ENCODE measurements around the gene KCNK7. TPM values are rescaled to one million over a fixed set of nuclear protein-coding genes. Genes with fewer than 3 reads are reported as not detected.

Gene KCNK7
- total RNA-seq, 2 experiments from 2014 or later: 0.29 to 0.31 TPM

DNA sequence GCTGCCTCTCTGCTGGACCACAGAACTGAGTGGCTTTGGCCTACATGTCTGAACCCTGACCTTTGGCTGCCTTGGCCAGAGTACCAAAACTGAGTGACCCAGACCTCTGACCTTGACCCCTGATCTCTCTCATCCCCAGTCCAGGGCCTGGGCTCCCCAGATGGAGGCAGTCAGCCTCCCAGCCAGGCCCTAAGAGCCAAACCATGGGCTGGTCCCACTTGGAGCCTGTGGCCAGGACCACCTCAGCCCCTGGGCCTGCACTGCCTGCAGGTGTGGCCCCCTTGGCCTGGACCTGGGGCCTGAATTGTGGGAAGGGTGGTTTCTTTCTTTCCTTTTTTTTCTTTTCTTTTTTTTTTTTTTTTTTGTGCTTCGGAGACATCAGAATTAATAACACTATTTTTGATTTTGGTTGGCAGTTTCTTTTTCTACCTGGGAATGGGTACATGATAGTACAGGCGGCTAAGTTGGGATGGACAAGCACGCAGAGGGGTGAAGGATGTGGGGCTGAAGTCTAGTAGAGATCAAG is 41.5 kb upstream of the KCNK7 start:
- no peak for DNase-seq
- Mint-ChIP-seq H3K27me3 (no peaks in the 10 kb centered on the region), H3K9me3 (no peaks in the 10 kb centered on the region), H3K36me3 (peaks cover 42% of the 10 kb centered on the region), H3K27ac (peak overlapping the region; percentile 82), H3K4me3 (peak overlapping the region; percentile 85), H3K4me1 (ENCODE audit: low read depth) (peaks cover 38% of the 10 kb centered on the region)
- intact Hi-C loops (cut with micrococcal nuclease): no loop called here
- ChIA-PET CTCF (interaction anchor here (0.8 to 3.6 kb wide), 5 partner anchors 11 to 181 kb away, joined by 3 to 18 read pairs (median 5); no protein-coding TSS in a partner anchor), POLR2A (interaction anchor here (1.2 kb wide), 2 partner anchors 17 to 26 kb away, joined by 4 to 5 read pairs; no protein-coding TSS in a partner anchor)

DNA sequence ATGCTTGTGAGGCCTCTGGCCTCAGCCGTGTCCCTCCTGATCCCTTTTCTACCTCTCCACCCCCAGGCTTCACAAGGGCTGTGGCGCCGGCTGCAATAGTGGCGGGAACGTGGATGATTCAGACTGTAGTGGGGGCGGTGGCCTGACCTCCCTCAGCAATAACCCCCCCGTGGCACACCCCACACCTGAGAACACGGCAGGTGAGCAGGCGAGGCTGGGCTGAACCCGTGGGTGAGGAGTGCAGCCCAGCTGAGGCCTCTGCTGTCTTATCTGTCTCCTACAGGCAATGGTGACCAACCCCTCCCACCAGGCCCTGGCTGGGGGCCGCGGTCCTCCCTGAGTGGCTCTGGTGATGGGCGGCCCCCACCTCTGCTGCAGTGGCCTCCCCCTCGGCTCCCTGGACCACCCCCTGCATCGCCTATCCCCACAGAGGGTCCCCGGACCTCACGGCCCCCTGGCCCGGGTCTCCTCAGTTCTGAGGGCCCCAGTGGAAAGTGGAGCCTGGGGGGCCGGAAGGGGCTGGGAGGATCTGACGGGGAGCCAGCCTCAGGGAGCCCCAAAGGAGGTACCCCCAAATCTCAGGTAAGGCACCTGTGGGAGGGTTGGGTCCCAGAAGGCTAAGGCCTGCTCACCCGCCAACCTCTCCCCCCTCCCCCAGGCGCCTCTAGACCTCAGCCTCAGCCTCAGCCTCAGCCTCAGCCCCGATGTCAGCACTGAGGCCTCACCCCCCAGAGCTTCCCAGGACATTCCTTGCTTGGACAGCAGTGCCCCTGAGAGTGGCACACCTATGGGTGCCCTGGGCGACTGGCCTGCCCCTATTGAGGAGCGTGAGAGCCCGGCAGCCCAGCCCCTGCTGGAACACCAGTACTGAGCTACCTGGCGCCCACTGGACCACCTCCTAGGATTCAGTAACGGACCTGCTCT is 40.8 kb upstream of the KCNK7 start:
- Mint-ChIP-seq H3K36me3 (peaks cover 35% of the 10 kb centered on the region), H3K9me3 (no peaks in the 10 kb centered on the region), H3K4me1 (ENCODE audit: low read depth) (peaks cover 31% of the 10 kb centered on the region), H3K27me3 (no peaks in the 10 kb centered on the region), H3K4me3 (peak overlapping the region; percentile 37), H3K27ac (peak overlapping the region; percentile 56)
- intact Hi-C loops (cut with micrococcal nuclease): no loop called here
- ChIA-PET CTCF (interaction anchor here (1.2 to 3.2 kb wide), 2 partner anchors 10 to 16 kb away, joined by 3 to 11 read pairs; no protein-coding TSS in a partner anchor), POLR2A (interaction anchor here (1.2 kb wide), 1 partner anchor 27 kb away, joined by 5 read pairs; no protein-coding TSS in a partner anchor)
- DNase-seq: no peak

DNA sequence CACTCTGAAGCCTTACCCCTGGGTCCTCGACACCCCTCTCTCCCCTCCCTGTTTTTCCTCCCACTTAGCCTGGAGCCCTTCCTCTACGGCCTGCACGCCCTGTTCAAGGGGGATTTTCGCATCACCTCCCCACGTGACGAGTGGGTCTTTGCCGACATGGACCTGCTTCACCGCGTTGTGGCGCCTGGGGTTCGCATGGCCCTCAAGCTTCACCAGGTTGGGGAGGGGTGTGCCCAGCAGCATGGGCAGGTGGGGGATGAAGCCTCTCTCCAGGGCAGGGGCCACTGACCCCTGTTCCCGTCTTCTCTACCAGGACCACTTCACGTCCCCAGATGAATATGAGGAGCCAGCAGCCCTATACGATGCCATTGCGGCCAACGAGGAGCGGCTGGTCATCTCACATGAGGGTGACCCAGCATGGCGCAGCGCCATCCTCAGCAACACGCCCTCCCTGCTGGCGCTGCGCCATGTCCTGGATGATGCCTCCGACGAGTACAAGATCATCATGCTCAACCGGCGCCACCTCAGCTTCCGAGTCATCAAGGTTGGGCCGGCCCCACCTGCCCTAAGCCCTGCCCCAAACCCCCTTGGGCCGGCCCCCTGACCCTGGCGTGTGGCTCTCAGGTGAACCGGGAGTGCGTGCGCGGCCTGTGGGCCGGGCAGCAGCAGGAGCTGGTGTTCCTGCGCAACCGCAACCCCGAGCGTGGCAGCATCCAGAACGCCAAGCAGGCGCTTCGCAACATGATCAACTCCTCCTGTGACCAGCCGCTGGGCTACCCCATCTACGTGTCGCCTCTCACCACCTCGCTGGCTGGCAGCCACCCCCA is 39.5 kb upstream of the KCNK7 start:
- POLR2A ChIA-PET: no interaction called here
- CTCF ChIA-PET: interaction anchor here (1.2 kb wide), 1 partner anchor 17 kb away, joined by 3 read pairs; no protein-coding TSS in a partner anchor
- H3K27me3 Mint-ChIP-seq: no peaks in the 10 kb centered on the region
- no peaks in the 10 kb centered on the region for H3K9me3 Mint-ChIP-seq
- no peak overlapping the region for H3K4me3 Mint-ChIP-seq
- DNase-seq: no peak
- H3K4me1 Mint-ChIP-seq (ENCODE audit: low read depth): peaks cover 23% of the 10 kb centered on the region
- no peak overlapping the region for H3K27ac Mint-ChIP-seq
- peaks cover 26% of the 10 kb centered on the region for H3K36me3 Mint-ChIP-seq
- intact Hi-C loops (cut with micrococcal nuclease): no loop called here

DNA sequence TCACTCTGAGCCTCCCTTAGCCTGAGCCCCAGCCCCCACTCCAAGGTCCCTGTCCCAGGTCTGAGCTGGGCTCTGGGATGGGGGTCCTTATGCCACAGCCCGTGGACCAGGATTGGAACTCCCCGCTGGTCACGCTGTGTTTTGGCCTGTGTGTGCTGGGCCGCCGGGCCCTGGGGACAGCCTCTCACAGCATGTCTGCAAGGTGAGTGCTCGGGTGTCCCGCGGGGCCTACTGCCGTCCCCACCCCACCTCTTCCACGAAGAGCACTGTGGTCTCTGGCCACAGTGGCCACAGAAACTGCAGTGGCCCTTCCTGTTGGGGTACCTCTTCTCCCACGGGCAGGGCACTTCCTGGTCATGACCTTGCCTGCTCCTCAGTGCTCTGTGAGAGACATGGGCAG is 38.8 kb upstream of the KCNK7 start:
- ChIA-PET CTCF (interaction anchor here (1.3 kb wide), 1 partner anchor 145 kb away, joined by 4 read pairs; no protein-coding TSS in a partner anchor), POLR2A (no interaction called here)
- peaks cover 21% of the 10 kb centered on the region for H3K36me3 Mint-ChIP-seq
- H3K27ac Mint-ChIP-seq: no peak overlapping the region
- H3K4me3 Mint-ChIP-seq: no peak overlapping the region
- no peaks in the 10 kb centered on the region for H3K9me3 Mint-ChIP-seq
- H3K4me1 Mint-ChIP-seq (ENCODE audit: low read depth): peaks cover 17% of the 10 kb centered on the region
- no peak for DNase-seq
- no peaks in the 10 kb centered on the region for H3K27me3 Mint-ChIP-seq
- intact Hi-C loops (cut with micrococcal nuclease): no loop called here

DNA sequence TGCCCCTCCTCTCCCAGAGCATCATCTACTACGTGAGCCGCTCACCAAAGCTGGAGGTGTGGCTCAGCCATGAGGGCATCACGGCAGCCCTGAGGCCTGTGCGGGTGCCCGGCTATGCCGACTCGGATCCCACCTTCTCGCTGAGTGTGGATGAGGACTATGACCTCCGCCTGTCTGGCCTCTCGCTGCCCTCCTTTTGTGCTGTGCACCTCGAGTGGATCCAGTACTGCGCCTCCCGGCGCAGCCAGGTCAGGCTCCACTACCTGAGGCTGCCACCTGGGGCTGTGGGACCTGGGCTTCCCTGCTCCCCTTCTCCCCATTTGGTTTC is 38.5 kb upstream of the KCNK7 start:
- POLR2A ChIA-PET: interaction anchor here (1.0 to 1.8 kb wide), 2 partner anchors 11 to 18 kb away, joined by 3 to 8 read pairs; no protein-coding TSS in a partner anchor
- CTCF ChIA-PET: interaction anchor here (1.3 kb wide), 1 partner anchor 146 kb away, joined by 4 read pairs; no protein-coding TSS in a partner anchor
- Mint-ChIP-seq H3K4me1 (ENCODE audit: low read depth) (peaks cover 17% of the 10 kb centered on the region), H3K27ac (no peak overlapping the region), H3K9me3 (no peaks in the 10 kb centered on the region), H3K36me3 (peaks cover 23% of the 10 kb centered on the region), H3K4me3 (no peak overlapping the region), H3K27me3 (no peaks in the 10 kb centered on the region)
- no peak for DNase-seq
- intact Hi-C loops (cut with micrococcal nuclease): no loop called here

DNA sequence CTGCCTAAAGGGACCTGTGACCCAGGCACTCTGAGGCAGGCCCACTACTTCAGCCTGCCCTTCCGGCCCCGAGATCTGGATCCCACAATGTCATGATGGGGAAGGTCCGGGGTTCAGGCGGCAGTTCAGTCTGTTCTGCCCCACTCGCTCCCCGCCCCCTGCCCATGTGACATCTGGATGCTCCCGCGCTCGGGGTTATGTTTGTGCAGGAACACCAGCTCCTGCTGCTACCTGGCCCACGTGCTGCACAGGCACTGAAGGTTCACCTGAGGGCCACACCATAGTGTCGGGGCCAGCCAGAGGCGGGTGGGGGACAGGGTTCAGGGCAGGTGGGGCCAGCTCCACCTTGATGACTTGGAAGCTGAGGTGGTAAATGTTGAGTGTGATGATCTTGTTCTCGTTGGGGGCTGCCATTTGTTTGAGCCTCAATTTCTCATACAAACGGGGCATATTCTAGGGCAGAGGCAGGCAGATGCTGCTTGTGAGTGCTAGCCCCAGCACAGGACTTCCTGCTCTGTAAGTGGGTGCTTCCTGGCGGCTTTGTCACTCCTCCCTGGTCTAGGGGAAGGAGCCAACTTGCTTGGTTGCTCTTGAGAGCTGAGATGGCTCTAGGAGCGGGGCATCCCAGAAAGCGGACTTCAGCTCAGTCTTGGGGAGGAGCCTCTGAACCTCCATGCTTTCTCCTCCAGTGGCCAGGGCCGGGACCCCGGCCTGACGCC is 37.9 kb upstream of the KCNK7 start:
- peaks cover 20% of the 10 kb centered on the region for H3K36me3 Mint-ChIP-seq
- intact Hi-C loops (cut with micrococcal nuclease): no loop called here
- no peak for DNase-seq
- H3K4me1 Mint-ChIP-seq (ENCODE audit: low read depth): peaks cover 14% of the 10 kb centered on the region
- H3K27ac Mint-ChIP-seq: peak overlapping the region; percentile 83
- H3K27me3 Mint-ChIP-seq: no peaks in the 10 kb centered on the region
- ChIA-PET CTCF (interaction anchor here (1.0 to 1.3 kb wide), 4 partner anchors 9 to 251 kb away, joined by 3 to 4 read pairs (median 3); no protein-coding TSS in a partner anchor), POLR2A (interaction anchor here (1.0 to 1.8 kb wide), 2 partner anchors 11 to 19 kb away, joined by 3 to 8 read pairs; no protein-coding TSS in a partner anchor)
- no peaks in the 10 kb centered on the region for H3K9me3 Mint-ChIP-seq
- no peak overlapping the region for H3K4me3 Mint-ChIP-seq

DNA sequence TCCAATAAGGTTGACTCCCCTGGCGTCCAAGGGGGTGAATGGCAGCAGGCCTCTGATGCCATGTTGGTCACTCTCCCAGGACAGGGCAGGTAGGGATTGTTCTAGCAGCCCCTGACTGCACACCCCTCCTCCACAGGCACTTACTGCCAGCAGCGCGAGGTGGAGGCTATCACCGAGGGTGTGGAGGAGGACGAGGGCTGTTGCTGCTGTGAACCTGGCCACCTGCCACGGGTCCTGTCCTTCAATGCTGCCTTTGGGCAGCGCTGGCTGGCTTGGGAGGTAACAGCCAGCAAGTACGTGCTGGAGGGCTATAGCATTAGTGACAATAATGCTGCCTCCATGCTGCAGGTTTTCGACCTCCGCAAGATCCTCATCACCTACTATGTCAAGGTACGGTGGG is 34.6 kb upstream of the KCNK7 start:
- Mint-ChIP-seq H3K27me3 (no peaks in the 10 kb centered on the region), H3K4me3 (no peak overlapping the region), H3K9me3 (no peaks in the 10 kb centered on the region), H3K36me3 (peaks cover 29% of the 10 kb centered on the region), H3K27ac (no peak overlapping the region), H3K4me1 (ENCODE audit: low read depth) (peaks cover 7% of the 10 kb centered on the region)
- CTCF ChIA-PET: no interaction called here
- POLR2A ChIA-PET: no interaction called here
- DNase-seq: no peak
- intact Hi-C loops (cut with micrococcal nuclease): no loop called here

DNA sequence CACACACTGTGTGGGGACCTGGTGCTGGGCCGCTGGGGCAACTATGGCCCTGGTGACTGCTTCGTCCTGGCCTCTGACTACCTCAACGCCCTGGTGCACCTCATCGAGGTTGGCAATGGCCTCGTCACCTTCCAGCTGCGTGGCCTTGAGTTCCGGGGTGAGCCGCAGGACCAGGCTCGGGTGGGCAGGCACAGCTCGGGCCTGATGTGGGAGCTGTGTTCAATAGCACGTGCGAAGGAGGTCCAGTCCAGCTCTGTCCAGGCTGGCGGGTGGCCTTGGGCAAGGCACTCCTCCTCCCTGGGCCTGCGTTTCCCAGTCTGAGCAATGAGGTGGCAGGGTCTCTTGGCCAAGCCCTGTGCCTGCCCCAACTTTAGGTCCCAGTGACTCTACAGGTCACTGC is 34.0 kb upstream of the KCNK7 start:
- Mint-ChIP-seq H3K4me1 (ENCODE audit: low read depth) (peaks cover 7% of the 10 kb centered on the region), H3K27ac (no peak overlapping the region), H3K36me3 (peaks cover 26% of the 10 kb centered on the region), H3K4me3 (no peak overlapping the region), H3K9me3 (no peaks in the 10 kb centered on the region), H3K27me3 (no peaks in the 10 kb centered on the region)
- DNase-seq: no peak
- intact Hi-C loops (cut with micrococcal nuclease): no loop called here
- CTCF ChIA-PET: interaction anchor here (0.6 kb wide), 1 partner anchor 36 kb away, joined by 3 read pairs; no protein-coding TSS in a partner anchor
- POLR2A ChIA-PET: no interaction called here

DNA sequence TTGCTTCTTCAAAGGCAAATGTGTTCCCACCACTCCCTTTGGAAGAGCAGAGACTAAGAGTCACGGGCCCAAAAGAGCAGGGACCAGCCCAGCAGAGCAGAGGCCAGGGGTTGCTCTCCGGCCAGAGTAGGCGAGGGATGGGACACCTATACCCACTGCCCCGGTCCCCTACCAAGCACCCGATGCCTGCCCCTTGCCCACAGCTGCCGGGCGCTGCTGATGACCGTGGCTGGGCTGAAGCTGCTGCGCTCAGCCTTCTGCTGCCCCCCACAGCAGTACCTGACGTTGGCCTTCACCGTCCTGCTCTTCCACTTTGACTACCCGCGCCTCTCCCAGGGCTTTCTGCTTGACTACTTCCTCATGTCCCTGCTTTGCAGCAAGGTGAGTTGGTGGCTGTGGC is 31.6 kb upstream of the KCNK7 start:
- Mint-ChIP-seq H3K27ac (no peak overlapping the region), H3K4me1 (ENCODE audit: low read depth) (peaks cover 2% of the 10 kb centered on the region), H3K27me3 (no peaks in the 10 kb centered on the region), H3K36me3 (peaks cover 30% of the 10 kb centered on the region), H3K9me3 (no peaks in the 10 kb centered on the region), H3K4me3 (no peak overlapping the region)
- intact Hi-C loops (cut with micrococcal nuclease): no loop called here
- CTCF ChIA-PET: interaction anchor here (0.6 to 2.6 kb wide), 5 partner anchors 10 to 157 kb away, joined by 3 to 13 read pairs (median 8); partner anchors contain the start of gene SIPA1
- POLR2A ChIA-PET: interaction anchor here (1.2 kb wide), 2 partner anchors 26 to 50 kb away, joined by 3 read pairs; no protein-coding TSS in a partner anchor
- no peak for DNase-seq

DNA sequence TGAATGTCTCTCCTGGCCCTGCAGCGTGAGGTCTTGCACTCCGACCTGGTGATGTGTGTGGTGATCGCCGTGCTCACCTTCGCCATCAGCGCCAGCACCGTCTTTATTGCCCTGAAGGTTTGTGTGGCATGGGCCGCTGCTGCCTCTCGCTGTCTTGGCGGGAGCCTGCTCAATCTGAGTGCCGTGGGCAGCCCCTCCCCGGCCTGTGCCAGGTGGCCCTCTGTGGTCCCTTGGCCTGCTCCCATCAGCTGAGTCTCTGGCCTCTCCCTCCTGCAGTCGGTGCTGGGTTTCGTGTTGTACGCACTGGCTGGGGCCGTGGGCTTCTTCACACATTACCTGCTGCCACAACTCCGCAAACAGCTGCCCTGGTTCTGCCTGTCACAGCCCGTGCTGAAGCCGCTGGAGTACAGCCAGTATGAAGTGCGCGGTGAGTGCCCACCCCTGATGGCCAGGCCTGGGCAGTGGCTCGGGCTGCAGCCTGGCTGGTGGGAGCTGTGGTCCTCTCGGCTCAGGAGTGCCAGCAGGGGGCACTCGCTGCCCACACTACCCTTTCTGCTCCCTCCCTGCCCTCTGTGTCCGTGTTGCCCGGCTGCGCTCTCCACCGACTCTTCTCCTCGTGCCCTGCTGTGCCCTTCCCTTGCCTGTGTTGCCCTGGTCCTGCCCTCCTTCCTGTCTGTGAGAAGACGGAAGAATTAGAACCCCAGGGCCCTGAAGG is 30.2 kb upstream of the KCNK7 start:
- intact Hi-C loops (cut with micrococcal nuclease): no loop called here
- POLR2A ChIA-PET: interaction anchor here (0.8 to 1.3 kb wide), 4 partner anchors 9 to 37 kb away, joined by 3 to 5 read pairs (median 3); partner anchors contain the start of gene RELA
- H3K9me3 Mint-ChIP-seq: no peaks in the 10 kb centered on the region
- DNase-seq: peak; percentile 67
- CTCF ChIA-PET: interaction anchor here (0.6 to 2.6 kb wide), 21 partner anchors 9 to 259 kb away, joined by 3 to 13 read pairs (median 4); partner anchors contain the start of genes FAM89B and SIPA1
- no peak overlapping the region for H3K4me3 Mint-ChIP-seq
- H3K27me3 Mint-ChIP-seq: no peaks in the 10 kb centered on the region
- H3K36me3 Mint-ChIP-seq: peaks cover 37% of the 10 kb centered on the region
- H3K4me1 Mint-ChIP-seq (ENCODE audit: low read depth): peaks cover 2% of the 10 kb centered on the region
- peak overlapping the region; percentile 34 for H3K27ac Mint-ChIP-seq

Measured in activated CD4-positive, alpha-beta memory T cell treated with anti-CD3 and anti-CD28 coated beads for 36 hours (primary cell).